Ureter (tissue), 1 donor: ENCODE results near the gene CALHM3. TPM values are rescaled to one million over a fixed set of nuclear protein-coding genes. Genes with fewer than 3 reads are reported as not detected.

Experiments used
- total RNA-seq: library from RNA; stranded (reverse); gene quantifications from one replicate; pipeline ENCODE4 v1.2.4, GENCODE V29; 2023
- donor health status: DM: yes; HTN: yes; CAD: no.

CALHM3 gene
- total RNA-seq, 1 donor from 2014 or later = not detected

Other genes with a start within 250 kb of the CALHM3 start
- gene RPEL1, start 233.4 kb downstream of the CALHM3 start, total RNA-seq = not detected
- 2.0 TPM for gene INA, start 202.1 kb downstream of the CALHM3 start, total RNA-seq
- 6.3 TPM for gene PCGF6, start 128.1 kb downstream of the CALHM3 start, total RNA-seq
- gene TAF5, start 111.3 kb downstream of the CALHM3 start, total RNA-seq = 1.6 TPM
- gene ATP5MK, start 82.8 kb downstream of the CALHM3 start, total RNA-seq = 344 TPM
- gene PDCD11, start 82.6 kb downstream of the CALHM3 start, total RNA-seq = 47.2 TPM
- 25.1 TPM for gene CALHM2, start 26.9 kb downstream of the CALHM3 start, total RNA-seq
- gene CALHM1, start 20.3 kb downstream of the CALHM3 start, total RNA-seq = not detected
- 1.2 TPM for gene NEURL1, start 14.5 kb upstream of the CALHM3 start, total RNA-seq